ENCODE data around the gene RPN2. TPM values are rescaled to one million over a fixed set of nuclear protein-coding genes. Genes with fewer than 3 reads are reported as not detected.

Gene RPN2
- total RNA-seq, 8 experiments from 2014 or later = 94.2 to 354 (median 152) TPM

- WGBS, 10 experiments = 24 to 100% (median 62%) methylated on average over 1 to 4 of the region's 5 CpGs; no CpG with 5 or more reads in 1 of the 10 experiments
- no peak overlapping the region for H3K4me3 ChIP-seq
- H3K4me1 ChIP-seq (replicated peaks in 1 of 2) = peaks cover 16 to 20% of the 10 kb centered on the region in 2 donors
- H3K27ac ChIP-seq = no peak overlapping the region
- peak; percentile 85 to 93 (median 89) for ATAC-seq (replicated peaks in 6 of 8)
- in situ Hi-C loops (cut with MboI; ENCODE audit: low pct_unique_long_range_greater_than_20kb in 2 of 9, low sequenced_read_pairs in 9 of 9, unreplicated experiment in 9 of 9) = loop anchor here in 4 of 9 experiments (10.0 kb wide), 2 partner anchors 333 to 343 kb away; partner anchors contain the start of genes BLCAP (in 1 of the 4) and NNAT (in 1 of the 4)
These were observed 13.2 kb downstream of the RPN2 start for GRCh38 chr20:37192137-37192854.

- in situ Hi-C loops (cut with MboI; ENCODE audit: low pct_unique_long_range_greater_than_20kb in 2 of 9, low sequenced_read_pairs in 9 of 9, unreplicated experiment in 9 of 9) = loop anchor here in 4 of 9 experiments (10.0 kb wide), 2 partner anchors 332 to 342 kb away; partner anchors contain the start of genes BLCAP (in 1 of the 4) and NNAT (in 1 of the 4)
- WGBS, 10 experiments = 64 to 100% (median 93%) methylated on average over 1 to 3 of the region's 3 CpGs; no CpG with 5 or more reads in 5 of the 10 experiments
- H3K27ac ChIP-seq = no peak overlapping the region
- no peak overlapping the region for H3K4me3 ChIP-seq
- no peak for ATAC-seq (replicated peaks in 6 of 8)
- H3K4me1 ChIP-seq (replicated peaks in 1 of 2) = peaks cover 16 to 20% of the 10 kb centered on the region in 2 donors
These were observed 14.1 kb downstream of the RPN2 start for GRCh38 chr20:37193226-37193625.

GRCh38 chr20:37193821-37194220 is 14.7 kb downstream of the RPN2 start:
- WGBS, 10 experiments = 83 to 100% (median 96%) methylated on average over 1 to 7 of the region's 8 CpGs; no CpG with 5 or more reads in 3 of the 10 experiments
- H3K27ac ChIP-seq = no peak overlapping the region
- no peak for ATAC-seq (replicated peaks in 6 of 8)
- in situ Hi-C loops (cut with MboI; ENCODE audit: low pct_unique_long_range_greater_than_20kb in 2 of 9, low sequenced_read_pairs in 9 of 9, unreplicated experiment in 9 of 9) = loop anchor here in 4 of 9 experiments (10.0 kb wide), 2 partner anchors 331 to 341 kb away; partner anchors contain the start of genes BLCAP (in 1 of the 4) and NNAT (in 1 of the 4)
- H3K4me1 ChIP-seq (replicated peaks in 1 of 2) = peaks cover 16 to 20% of the 10 kb centered on the region in 2 donors
- H3K4me3 ChIP-seq = no peak overlapping the region

GRCh38 chr20:37194621-37195417 is 15.7 kb downstream of the RPN2 start:
- 55 to 92% (median 63%) methylated on average over 1 to 9 of the region's 14 CpGs; no CpG with 5 or more reads in 1 of the 10 experiments for WGBS, 10 experiments
- ATAC-seq (replicated peaks in 6 of 8) = peak in 3 of 8 experiments; percentile 28 to 37 (median 33)
- Histone ChIP-seq H3K27ac (peak overlapping the region in 1 of 2 donors; percentile 71), H3K4me3 (no peak overlapping the region), H3K4me1 (replicated peaks in 1 of 2) (peaks cover 16 to 20% of the 10 kb centered on the region in 2 donors)
- in situ Hi-C loops (cut with MboI; ENCODE audit: low pct_unique_long_range_greater_than_20kb in 2 of 9, low sequenced_read_pairs in 9 of 9, unreplicated experiment in 9 of 9) = loop anchor here in 4 of 9 experiments (10.0 kb wide), 2 partner anchors 330 to 340 kb away; partner anchors contain the start of genes BLCAP (in 1 of the 4) and NNAT (in 1 of the 4)

GRCh38 chr20:37198932-37199660 is 20.0 kb downstream of the RPN2 start:
- H3K27ac ChIP-seq = no peak overlapping the region
- ATAC-seq (replicated peaks in 6 of 8) = no peak
- in situ Hi-C loops (cut with MboI; ENCODE audit: low pct_unique_long_range_greater_than_20kb in 2 of 9, low sequenced_read_pairs in 9 of 9, unreplicated experiment in 9 of 9) = loop anchor here in 4 of 9 experiments (10.0 kb wide), 2 partner anchors 326 to 336 kb away; partner anchors contain the start of genes BLCAP (in 1 of the 4) and NNAT (in 1 of the 4)
- 84 to 100% (median 97%) methylated on average over 2 to 7 of the region's 16 CpGs; no CpG with 5 or more reads in 2 of the 10 experiments for WGBS, 10 experiments
- no peak overlapping the region for H3K4me3 ChIP-seq
- H3K4me1 ChIP-seq (replicated peaks in 1 of 2) = peaks cover 10 to 22% of the 10 kb centered on the region in 2 donors

- peaks cover under 1 to 22% of the 10 kb centered on the region in 2 donors for H3K4me1 ChIP-seq (replicated peaks in 1 of 2)
- H3K27ac ChIP-seq = no peak overlapping the region
- no peak overlapping the region for H3K4me3 ChIP-seq
- WGBS, 10 experiments = 89 to 100% (median 98%) methylated on average over 3 to 4 of the region's 4 CpGs; no CpG with 5 or more reads in 4 of the 10 experiments
- no peak for ATAC-seq (replicated peaks in 6 of 8)
- in situ Hi-C loops (cut with MboI; ENCODE audit: low pct_unique_long_range_greater_than_20kb in 2 of 9, low sequenced_read_pairs in 9 of 9, unreplicated experiment in 9 of 9) = loop anchor here in 2 of 9 experiments (10.0 to 25.0 kb wide), 2 partner anchors 334 to 337 kb away; partner anchors contain the start of gene BLCAP (in 1 of the 2)
These were observed 21.2 kb downstream of the RPN2 start for GRCh38 chr20:37200376-37200775.

- no peak for ATAC-seq (replicated peaks in 6 of 8)
- Histone ChIP-seq H3K4me3 (no peak overlapping the region), H3K4me1 (replicated peaks in 1 of 2) (peaks cover 0 to 17% of the 10 kb centered on the region in 2 donors), H3K27ac (no peak overlapping the region)
- 73 to 100% (median 94%) methylated on average over 3 to 13 of the region's 13 CpGs for WGBS, 10 experiments
- in situ Hi-C loops (cut with MboI; ENCODE audit: low pct_unique_long_range_greater_than_20kb in 2 of 9, low sequenced_read_pairs in 9 of 9, unreplicated experiment in 9 of 9) = loop anchor here in 2 of 9 experiments (10.0 to 25.0 kb wide), 2 partner anchors 334 to 336 kb away; partner anchors contain the start of gene BLCAP (in 1 of the 2)
These were observed 22.0 kb downstream of the RPN2 start for GRCh38 chr20:37200926-37201826.

- in situ Hi-C loops (cut with MboI; ENCODE audit: low pct_unique_long_range_greater_than_20kb in 2 of 9, low sequenced_read_pairs in 9 of 9, unreplicated experiment in 9 of 9) = loop anchor here in 2 of 9 experiments (10.0 to 25.0 kb wide), 2 partner anchors 333 to 336 kb away; partner anchors contain the start of gene BLCAP (in 1 of the 2)
- Histone ChIP-seq H3K4me3 (no peak overlapping the region), H3K27ac (no peak overlapping the region), H3K4me1 (replicated peaks in 1 of 2) (peaks cover 0 to 17% of the 10 kb centered on the region in 2 donors)
- WGBS, 10 experiments = 14 to 100% (median 83%) methylated on average over 1 to 2 of the region's 2 CpGs; no CpG with 5 or more reads in 1 of the 10 experiments
- ATAC-seq (replicated peaks in 6 of 8) = peak in 1 of 8 experiments; percentile 13
These were observed 22.7 kb downstream of the RPN2 start for GRCh38 chr20:37201827-37202162.

- in situ Hi-C loops (cut with MboI; ENCODE audit: low pct_unique_long_range_greater_than_20kb in 2 of 9, low sequenced_read_pairs in 9 of 9, unreplicated experiment in 9 of 9) = loop anchor here in 2 of 9 experiments (10.0 to 25.0 kb wide), 2 partner anchors 332 to 335 kb away; partner anchors contain the start of gene BLCAP (in 1 of the 2)
- Histone ChIP-seq H3K27ac (no peak overlapping the region), H3K4me1 (replicated peaks in 1 of 2) (peaks cover 0 to 17% of the 10 kb centered on the region in 2 donors), H3K4me3 (no peak overlapping the region)
- WGBS, 10 experiments = 17 to 95% (median 77%) methylated on average over 1 to 5 of the region's 6 CpGs; no CpG with 5 or more reads in 1 of the 10 experiments
- ATAC-seq (replicated peaks in 6 of 8) = peak in 5 of 8 experiments; percentile 30 to 99 (median 75)
These were observed 23.3 kb downstream of the RPN2 start for GRCh38 chr20:37202267-37202943.

- H3K4me3 ChIP-seq = no peak overlapping the region
- 67 to 92% (median 80%) methylated on average over 1 to 3 of the region's 3 CpGs; no CpG with 5 or more reads in 3 of the 10 experiments for WGBS, 10 experiments
- H3K4me1 ChIP-seq (replicated peaks in 1 of 2) = peaks cover 0 to 17% of the 10 kb centered on the region in 2 donors
- H3K27ac ChIP-seq = no peak overlapping the region
- in situ Hi-C loops (cut with MboI; ENCODE audit: low pct_unique_long_range_greater_than_20kb in 2 of 9, low sequenced_read_pairs in 9 of 9, unreplicated experiment in 9 of 9) = loop anchor here in 2 of 9 experiments (10.0 to 25.0 kb wide), 2 partner anchors 331 to 333 kb away; partner anchors contain the start of gene BLCAP (in 1 of the 2)
- ATAC-seq (replicated peaks in 6 of 8) = peak in 4 of 8 experiments; percentile 15 to 92 (median 56)
These were observed 24.9 kb downstream of the RPN2 start for GRCh38 chr20:37204056-37204455.

Measured in motor neuron (in vitro differentiated cells).